ENCODE measurements around the gene SCN4A. TPM values are rescaled to one million over a fixed set of nuclear protein-coding genes. Genes with fewer than 3 reads are reported as not detected.

SCN4A gene
- total RNA-seq, 1 donor from 2014 or later, result 0.10 TPM

DNA sequence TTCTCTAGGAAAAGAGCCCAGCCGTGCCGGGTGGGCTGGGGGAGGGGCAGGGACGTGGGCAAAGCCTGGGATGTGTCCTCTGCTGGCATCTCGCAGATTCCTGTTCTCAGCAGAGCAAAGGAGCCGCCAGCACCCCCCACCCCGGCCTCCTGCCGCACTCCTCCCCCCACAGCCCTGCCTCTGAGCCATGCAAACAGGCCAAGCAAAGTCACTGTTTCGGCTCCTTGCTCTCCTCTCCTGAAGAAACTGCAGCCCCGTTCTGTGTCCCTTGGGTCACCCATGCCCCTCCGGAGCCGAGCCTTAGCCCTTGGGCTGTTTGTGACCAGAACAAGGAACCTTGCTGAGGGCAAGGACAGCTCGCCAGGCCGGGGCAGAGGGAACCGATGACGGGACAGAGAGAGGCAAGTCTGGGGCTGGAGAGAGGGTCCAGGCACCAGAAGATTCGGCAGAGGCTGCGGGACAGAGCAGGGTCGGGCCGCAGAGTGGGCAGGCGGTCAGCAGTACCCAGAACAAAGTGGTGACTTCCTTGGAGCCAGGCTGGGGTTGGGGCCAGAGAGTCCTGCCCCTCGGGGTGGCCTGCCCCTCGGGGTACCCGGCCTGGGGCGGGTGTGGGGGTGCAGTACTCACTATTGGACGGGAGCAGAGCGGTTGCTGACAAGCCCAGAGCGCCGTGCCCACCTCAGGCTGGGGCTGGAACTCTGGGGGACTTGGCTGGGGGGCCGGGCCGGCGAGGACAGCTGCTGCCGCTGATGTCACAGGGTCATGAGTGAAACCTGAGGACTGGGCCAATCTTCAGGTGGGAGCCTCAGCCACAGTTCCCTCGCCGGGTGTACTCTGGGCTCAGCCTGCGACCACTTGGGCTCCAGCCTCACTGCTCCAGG is 16.3 kb upstream of the SCN4A start:
- H3K27ac Mint-ChIP-seq, result no peak overlapping the region
- H3K4me3 Mint-ChIP-seq (ENCODE audit: low read depth), result no peak overlapping the region
- H3K36me3 Mint-ChIP-seq (ENCODE audit: insufficient read depth), result no peaks in the 10 kb centered on the region
- no peaks in the 10 kb centered on the region for H3K9me3 Mint-ChIP-seq (ENCODE audit: low read depth)
- DNase-seq (ENCODE audit: low spot score, unreplicated experiment), result no peak
- peaks cover 19% of the 10 kb centered on the region for H3K4me1 Mint-ChIP-seq (ENCODE audit: low read depth)
- peaks cover 55% of the 10 kb centered on the region for H3K27me3 Mint-ChIP-seq
- TF ChIP-seq, protein P1, sequence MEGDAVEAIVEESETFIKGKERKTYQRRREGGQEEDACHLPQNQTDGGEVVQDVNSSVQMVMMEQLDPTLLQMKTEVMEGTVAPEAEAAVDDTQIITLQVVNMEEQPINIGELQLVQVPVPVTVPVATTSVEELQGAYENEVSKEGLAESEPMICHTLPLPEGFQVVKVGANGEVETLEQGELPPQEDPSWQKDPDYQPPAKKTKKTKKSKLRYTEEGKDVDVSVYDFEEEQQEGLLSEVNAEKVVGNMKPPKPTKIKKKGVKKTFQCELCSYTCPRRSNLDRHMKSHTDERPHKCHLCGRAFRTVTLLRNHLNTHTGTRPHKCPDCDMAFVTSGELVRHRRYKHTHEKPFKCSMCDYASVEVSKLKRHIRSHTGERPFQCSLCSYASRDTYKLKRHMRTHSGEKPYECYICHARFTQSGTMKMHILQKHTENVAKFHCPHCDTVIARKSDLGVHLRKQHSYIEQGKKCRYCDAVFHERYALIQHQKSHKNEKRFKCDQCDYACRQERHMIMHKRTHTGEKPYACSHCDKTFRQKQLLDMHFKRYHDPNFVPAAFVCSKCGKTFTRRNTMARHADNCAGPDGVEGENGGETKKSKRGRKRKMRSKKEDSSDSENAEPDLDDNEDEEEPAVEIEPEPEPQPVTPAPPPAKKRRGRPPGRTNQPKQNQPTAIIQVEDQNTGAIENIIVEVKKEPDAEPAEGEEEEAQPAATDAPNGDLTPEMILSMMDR (IDR thresholded peaks at IDR 0.05; ENCODE audit: unreplicated experiment), result no peak

DNA sequence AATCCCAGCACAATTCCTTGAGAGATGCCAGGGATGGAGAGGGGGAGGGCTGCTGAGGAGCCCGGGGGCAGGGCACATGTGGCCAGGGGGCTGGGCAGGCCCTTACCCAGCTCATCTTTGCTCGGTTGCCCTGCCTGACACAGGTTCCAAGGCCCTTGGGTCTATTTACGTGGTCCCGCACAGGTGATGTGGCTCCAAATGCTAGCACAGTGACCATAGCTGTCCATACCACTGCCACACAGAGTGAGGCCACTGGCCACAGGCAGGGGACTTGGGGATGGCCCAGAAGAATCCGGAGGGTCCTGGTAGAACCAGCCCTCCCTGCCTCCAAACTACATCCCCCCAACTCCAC is 15.4 kb upstream of the SCN4A start:
- H3K4me1 Mint-ChIP-seq (ENCODE audit: low read depth), result peaks cover 19% of the 10 kb centered on the region
- H3K27me3 Mint-ChIP-seq, result peaks cover 49% of the 10 kb centered on the region
- H3K4me3 Mint-ChIP-seq (ENCODE audit: low read depth), result no peak overlapping the region
- H3K36me3 Mint-ChIP-seq (ENCODE audit: insufficient read depth), result no peaks in the 10 kb centered on the region
- H3K9me3 Mint-ChIP-seq (ENCODE audit: low read depth), result no peaks in the 10 kb centered on the region
- DNase-seq (ENCODE audit: low spot score, unreplicated experiment), result no peak
- TF ChIP-seq, protein P1 (IDR thresholded peaks at IDR 0.05; ENCODE audit: unreplicated experiment), result no peak
- H3K27ac Mint-ChIP-seq, result no peak overlapping the region

DNA sequence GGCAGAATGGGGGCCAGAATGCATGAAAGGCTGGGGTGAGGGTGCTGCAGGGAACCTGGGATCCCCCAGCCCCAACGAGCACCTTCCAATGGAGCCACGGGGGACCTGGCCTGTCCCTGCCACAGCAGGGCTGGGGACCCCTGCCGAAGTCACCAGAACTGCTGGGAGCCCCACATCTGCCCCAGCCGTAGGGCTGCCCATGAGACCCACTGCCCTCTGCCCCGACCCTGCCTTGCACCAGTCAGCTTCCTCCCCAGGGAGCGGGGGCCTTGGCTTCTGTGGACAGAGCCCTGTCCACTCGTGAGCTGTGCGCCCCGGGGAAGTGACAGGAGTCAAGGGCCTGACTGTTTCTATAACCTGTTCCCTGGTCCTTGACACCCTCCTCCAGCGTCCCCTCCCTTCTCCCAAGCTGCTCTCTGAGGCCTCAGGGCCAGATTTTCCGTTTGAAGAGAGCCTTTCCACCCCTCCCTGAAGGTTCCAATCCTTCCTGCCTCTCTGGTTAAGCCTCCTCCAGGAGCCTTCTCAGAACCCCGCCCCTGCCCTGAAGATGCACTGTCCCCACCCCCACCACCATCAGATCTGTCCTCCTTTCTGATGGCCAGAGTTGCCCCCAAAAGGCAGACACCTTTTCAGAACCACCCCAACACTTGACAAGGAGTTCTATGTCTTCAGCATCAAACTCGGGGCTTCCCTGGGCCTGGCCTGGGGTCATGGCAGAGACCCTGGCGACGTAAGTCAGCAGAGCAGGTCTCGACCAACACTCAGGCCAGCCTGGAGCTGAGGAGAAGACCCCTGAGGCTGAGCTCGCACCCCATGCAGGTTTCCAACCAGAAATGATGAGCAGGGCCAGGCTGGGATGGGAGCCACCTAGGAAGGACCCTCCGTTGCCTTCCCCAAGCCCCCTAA is 14.8 kb upstream of the SCN4A start:
- Mint-ChIP-seq H3K27me3 (peaks cover 45% of the 10 kb centered on the region), H3K4me3 (ENCODE audit: low read depth) (no peak overlapping the region), H3K27ac (no peak overlapping the region), H3K4me1 (ENCODE audit: low read depth) (peaks cover 19% of the 10 kb centered on the region), H3K36me3 (ENCODE audit: insufficient read depth) (peaks cover 3% of the 10 kb centered on the region), H3K9me3 (ENCODE audit: low read depth) (peaks cover 5% of the 10 kb centered on the region)
- TF ChIP-seq, protein P1 (IDR thresholded peaks at IDR 0.05; ENCODE audit: unreplicated experiment), result no peak
- DNase-seq (ENCODE audit: low spot score, unreplicated experiment), result no peak

DNA sequence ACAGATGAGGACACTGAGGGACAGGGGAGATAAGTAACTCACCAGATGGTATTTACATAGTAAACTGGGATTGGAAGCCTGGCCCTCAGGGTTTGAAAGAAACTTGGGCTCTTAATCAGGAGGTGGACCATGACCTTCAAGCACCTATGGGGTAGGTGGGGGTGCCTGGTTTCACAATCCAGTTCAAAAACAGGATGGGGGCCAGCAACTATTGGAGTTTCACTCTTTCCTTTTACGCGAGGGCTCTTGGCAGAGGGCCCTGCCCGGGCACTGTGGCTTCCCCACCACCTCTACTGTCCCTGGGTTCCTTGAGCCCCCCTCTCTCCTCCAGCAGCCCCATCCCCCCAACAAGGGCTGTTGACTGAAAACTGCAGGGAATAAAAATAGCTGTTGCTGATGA is 14.1 kb upstream of the SCN4A start:
- peaks cover 10% of the 10 kb centered on the region for H3K9me3 Mint-ChIP-seq (ENCODE audit: low read depth)
- no peak overlapping the region for H3K4me3 Mint-ChIP-seq (ENCODE audit: low read depth)
- DNase-seq (ENCODE audit: low spot score, unreplicated experiment), result no peak
- TF ChIP-seq, protein P1 (IDR thresholded peaks at IDR 0.05; ENCODE audit: unreplicated experiment), result no peak
- H3K27me3 Mint-ChIP-seq, result peaks cover 39% of the 10 kb centered on the region
- H3K36me3 Mint-ChIP-seq (ENCODE audit: insufficient read depth), result peaks cover 5% of the 10 kb centered on the region
- H3K27ac Mint-ChIP-seq, result no peak overlapping the region
- peaks cover 19% of the 10 kb centered on the region for H3K4me1 Mint-ChIP-seq (ENCODE audit: low read depth)

DNA sequence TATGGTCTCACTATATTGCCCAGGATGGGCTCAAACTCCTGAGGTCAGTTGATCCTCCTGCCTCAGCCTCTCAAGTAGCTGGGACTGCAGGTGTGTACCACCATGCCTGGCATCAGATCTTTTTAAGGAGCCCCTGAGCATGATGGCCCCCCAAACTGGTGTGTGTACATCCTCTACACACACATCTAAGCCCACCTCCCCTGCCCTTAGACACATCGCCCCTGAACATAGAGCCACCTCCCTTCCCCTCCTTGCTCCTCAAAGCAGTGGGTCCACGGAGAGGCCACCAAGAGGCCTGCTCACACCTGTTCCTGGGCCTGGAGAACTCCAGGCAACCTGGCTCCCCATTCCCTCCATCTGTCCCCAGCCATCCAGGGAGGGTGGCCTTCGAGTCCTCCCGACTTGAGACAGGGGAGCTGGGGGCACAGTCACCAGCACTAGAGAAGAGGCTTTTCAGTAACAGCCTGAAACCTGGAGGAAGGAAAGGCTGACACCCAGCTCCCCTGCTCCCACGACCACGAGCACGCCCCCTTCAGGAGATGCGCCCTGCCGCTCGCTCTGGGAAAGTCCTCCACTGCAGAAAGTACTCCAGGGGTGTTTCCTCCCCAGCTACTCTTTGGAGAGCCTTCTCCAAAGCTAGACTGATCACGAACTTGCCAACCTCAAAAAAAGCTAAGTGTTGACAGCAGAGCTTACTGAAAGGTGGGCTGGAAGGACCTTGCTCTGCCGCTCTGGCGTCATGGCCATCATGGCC is 12.8 kb upstream of the SCN4A start:
- TF ChIP-seq, protein P1 (IDR thresholded peaks at IDR 0.05; ENCODE audit: unreplicated experiment), result no peak
- peaks cover 26% of the 10 kb centered on the region for H3K27me3 Mint-ChIP-seq
- peaks cover 5% of the 10 kb centered on the region for H3K36me3 Mint-ChIP-seq (ENCODE audit: insufficient read depth)
- H3K27ac Mint-ChIP-seq, result no peak overlapping the region
- no peak overlapping the region for H3K4me3 Mint-ChIP-seq (ENCODE audit: low read depth)
- peaks cover 12% of the 10 kb centered on the region for H3K9me3 Mint-ChIP-seq (ENCODE audit: low read depth)
- peaks cover 19% of the 10 kb centered on the region for H3K4me1 Mint-ChIP-seq (ENCODE audit: low read depth)
- DNase-seq (ENCODE audit: low spot score, unreplicated experiment), result no peak
